GM21515 (cell line): ENCODE measurements around the gene AFAP1L1.

Experiments
- ATAC-seq: cut with Tn5 transposase; IDR thresholded peaks from one replicate; pipeline ENCODE4 v1.9.1; 2021; ENCODE audit not compliant: unreplicated experiment

AFAP1L1 gene

DNA sequence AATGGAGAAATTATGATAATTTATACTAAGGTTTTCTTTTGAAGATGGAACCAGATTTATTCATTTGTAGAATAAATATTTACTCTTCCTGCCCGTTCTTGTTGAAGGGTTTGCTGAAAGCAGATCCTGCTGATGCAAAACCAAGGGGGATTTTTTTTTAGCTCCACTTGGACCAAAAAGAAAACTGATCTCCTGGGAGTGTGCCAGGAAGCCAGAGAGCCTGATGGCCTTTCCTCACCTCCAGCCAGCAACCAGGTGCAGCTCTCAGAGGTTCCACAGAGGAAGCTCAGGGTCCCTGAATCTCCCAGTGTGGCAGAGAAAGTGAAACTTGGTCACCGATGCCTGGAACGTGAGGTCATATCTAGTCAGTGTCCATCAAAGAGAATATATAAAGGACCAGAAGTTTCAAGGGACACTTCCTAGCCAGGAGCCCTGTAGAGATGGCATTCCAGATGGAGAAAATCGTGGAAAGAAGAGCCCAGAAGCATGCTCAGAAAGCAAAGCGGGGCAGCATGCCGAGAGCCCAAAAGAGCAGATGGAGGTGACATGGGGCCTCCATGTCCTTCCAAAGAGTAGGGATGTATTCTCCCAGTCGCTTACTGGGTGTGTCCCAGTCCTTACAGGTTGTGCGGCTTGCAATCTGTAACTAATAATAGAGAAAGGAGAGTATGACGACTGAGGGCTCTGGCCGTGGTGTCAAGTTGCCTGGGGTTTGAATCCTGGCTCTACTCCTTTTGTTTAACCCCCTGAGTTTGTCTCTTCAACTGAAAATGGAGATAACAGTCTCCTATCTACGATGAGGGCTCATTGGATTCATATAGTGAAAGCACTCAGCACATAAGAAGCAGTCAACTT lies 12.2 kb downstream of the AFAP1L1 start:
- ATAC-seq, result no peak

DNA sequence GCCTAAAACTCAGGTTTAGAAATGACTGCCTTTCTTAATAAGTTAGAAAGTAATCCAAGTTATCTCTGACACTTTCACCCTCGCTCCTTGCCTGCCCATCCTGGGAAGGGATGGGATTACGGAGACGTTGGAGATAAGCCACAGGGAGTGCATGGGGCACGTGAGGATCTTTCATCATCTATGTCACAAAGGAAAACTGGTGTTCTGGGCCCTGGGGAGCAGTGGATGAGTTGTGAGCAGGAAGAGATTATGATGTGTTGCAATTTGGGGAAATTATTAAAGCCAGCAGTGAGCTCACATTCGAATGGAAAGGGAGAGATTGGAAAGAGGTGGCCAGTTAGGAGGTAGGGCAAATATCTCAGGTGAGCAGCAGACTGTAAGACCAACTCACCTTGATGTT lies 12.8 kb downstream of the AFAP1L1 start:
- ATAC-seq, result no peak

DNA sequence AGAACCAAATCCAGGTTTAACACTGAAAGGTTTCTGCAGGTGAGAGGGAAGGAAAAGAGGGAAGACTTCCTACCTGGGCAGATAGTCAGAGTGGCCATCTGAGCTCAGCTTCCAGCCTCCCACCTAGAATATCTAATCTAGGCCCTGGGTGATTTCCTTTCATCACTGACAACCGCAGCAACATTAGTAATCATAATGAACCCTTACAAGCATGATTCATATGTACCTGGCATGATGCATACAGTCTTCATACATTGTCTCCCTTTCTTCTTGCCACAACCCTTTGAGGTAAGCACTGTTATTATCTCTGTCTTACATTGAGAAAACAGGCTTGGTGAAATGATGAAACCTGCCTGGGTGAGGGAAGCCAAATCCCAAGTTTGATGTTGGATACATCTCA lies 13.5 kb downstream of the AFAP1L1 start:
- ATAC-seq, result no peak

DNA sequence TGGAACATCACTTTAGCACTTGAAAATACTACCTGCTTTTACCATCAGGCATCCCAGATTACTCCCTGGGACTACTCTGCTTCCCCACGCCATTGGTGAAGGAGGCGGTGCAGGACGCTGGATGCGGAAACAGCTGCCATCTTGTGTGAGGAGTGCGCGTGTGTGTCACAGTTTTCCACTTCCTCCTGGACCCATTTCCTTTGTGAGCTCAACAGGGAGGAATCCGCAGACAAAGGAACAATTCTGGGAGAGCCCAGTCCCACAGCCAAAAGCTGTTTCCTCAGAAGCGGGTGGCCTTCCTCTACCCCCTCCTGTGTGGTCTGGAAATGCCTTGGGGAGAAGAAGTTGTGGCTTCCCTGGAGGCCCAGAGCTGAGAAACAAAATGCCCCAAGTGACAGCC lies 16.8 kb downstream of the AFAP1L1 start:
- ATAC-seq, result no peak

DNA sequence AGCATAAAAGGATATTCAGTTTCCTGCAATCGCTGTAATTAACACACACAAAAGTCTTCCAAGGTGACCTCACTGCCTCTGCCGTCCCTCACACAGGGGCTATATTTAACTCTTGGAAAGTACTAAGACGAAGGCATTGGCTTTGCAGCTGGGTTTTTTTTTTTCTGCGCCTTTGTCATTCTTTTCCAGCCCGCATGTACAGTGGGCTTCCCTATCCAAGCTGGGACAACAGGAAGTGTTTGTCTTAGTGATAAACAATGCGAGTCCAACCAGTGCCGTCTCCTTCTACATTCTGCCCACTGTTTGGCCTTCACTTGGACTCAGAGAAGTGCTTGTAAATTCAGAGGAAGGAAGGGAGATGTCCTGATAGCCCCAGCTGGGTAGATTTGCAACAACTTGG lies 17.6 kb downstream of the AFAP1L1 start:
- ATAC-seq, result no peak

DNA sequence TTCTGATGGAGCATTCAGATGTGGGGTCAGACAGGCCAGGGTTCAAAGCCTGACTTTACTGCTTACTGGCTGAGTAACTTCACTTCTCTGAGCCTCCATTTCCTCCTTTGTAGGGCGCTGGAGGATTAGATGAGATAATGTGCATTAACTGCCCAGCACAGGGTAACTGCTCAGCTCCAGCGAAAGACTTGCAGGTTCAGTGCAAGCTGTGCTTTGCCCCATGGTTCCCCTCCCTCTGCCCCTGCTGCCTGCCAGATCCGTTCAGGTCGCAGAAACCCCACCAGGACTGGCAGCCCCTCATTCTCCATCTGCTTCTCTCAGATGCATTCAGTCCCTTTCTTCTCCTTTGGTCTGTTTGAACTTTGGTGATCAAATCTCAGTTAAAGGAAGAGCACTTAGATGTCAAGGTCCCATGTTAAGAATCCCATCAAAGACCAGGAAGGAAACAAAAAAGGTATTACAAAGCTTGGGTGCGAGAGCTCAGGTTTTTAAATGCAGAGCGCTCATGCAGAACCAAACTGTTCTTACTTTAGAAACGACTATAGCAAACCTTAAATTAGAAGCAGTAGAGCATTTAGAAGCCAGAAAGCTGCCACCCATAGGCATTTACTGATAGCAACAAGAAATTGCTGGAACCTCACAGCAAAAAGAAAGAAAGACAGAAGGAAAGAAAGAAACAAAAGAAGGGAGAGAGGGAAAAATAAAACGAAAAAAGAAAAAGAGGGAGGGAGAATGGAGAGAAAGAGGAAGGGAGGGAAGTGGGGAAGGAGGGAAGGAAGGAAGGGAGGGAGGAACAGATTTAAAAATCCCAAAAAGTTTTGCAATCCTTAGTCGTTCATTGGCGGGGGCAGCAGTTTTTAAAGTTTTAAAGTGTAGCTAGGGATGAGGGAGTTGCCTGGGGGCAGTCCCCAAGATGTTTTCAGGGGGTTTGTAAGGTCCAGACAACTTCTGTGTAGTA lies 23.5 kb downstream of the AFAP1L1 start:
- no peak for ATAC-seq

DNA sequence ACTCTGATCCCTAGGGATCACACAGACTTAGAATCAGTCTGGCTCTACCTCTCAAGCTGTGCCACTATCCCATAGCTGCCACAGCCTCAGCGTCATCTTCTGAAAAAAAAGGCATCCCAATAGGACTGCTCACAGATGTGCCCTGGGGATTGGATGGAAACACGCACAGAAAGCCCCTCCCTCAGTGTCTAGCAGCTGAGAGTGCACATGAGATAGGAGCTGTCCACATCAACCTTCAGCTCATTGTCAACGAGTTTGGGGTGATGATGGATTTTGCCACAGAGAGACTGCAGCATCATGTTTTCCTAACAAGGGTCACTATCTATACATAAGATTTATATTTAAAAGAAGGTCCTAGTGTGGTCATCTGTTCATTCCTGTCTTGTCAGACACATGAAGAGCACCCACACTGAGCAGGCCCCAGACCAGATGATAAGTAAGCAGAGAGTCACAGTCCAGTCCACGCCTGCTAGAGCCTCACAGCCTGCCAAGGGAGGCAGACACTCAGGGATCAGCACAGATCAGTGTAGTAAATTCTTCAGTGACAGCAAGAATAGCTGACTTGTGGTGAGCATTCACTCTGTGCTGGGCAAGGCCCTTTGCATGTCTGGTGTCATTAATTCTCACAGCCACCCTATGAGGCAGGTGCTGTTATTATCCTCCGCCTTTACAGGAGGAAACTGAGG lies 25.8 kb downstream of the AFAP1L1 start:
- no peak for ATAC-seq

DNA sequence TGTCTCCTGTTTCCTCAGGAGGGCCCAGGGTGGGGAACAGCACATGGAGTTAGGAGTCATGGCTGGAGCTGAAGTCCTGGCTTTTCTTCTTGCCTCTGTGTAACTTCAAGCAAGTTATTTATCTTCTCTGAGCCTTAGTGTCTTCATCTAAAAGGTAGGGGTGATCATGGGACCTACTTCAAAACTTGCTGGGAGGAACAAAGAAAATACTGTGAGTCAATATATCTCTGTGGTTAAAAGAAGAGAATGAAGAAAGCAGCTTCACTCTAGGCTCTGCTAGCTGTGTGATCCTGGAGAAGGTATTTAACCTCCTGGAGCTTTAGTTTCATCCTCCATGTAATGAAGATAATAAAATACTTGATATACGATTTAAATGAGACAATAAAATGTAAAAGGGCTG lies 26.5 kb downstream of the AFAP1L1 start:
- no peak for ATAC-seq

DNA sequence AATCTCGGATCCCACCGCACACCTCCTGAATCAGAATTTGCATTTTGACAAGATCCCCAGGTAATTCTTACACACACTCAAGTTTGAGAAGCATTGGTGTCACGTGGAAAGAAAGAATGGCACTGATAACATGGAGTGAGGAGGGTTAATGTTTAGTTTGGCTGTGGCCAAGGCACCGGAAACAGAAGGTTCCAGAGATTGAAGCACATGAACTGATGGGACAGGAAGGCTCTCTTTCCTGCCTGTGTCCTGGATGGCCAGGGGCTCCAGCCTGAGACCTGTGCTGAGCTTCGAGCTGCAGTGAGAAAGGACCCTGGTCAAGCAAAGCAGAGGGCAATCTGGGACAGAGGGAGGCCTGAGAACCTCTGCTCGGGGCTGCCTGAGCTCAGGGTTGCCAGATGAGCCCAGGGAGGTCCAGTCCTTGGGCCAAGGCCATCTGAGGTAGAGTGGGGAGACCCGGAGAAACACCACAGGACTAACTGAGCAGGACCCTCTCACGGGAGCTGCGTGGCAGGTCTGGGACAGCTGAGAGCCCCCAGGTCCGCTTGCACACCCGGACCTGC lies 27.3 kb downstream of the AFAP1L1 start:
- no peak for ATAC-seq

DNA sequence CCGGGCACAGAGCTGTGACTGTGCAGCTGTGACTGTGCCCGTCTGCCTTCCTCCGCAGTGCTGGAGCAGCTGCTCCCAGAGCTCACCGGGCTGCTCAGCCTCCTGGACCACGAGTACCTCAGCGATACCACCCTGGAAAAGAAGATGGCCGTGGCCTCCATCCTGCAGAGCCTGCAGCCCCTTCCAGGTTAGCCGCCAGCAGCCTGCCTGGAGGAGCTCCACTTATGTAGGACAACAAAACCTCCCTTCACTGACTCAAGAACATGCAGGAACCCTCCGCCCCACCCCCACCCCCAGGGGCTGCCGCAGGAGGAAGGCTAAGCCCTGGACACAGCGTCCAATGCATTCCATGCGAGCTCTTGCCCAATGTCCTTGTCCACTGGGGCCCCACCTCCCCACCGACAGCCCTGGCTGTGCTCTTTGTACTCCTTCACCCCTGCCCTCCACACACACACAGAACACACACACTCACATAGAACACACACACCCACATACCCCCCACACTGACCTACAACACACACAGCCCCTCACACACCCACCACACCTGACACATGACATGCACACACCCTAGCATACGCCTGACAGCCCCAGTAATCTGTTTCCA lies 27.9 kb downstream of the AFAP1L1 start:
- no peak for ATAC-seq

DNA sequence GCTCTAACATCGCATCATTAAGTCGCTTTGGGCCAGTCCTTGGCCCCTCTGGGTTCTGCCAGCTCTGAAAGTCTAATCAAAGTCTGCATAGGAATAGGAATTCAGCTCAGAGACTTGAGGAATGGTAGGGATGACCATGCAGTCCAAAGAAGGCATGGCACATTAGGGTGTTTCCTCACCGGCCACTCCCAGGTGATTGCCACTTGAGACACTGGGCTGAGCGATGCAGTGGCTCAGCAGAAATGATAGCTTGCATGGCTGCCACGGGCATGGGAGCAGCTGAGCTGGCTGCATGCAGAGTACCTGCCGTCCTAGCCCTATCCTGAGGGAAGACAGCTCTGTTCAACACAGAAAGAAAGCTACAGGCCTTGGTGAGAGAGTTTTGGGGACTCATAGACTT lies 28.8 kb downstream of the AFAP1L1 start:
- ATAC-seq, result no peak

DNA sequence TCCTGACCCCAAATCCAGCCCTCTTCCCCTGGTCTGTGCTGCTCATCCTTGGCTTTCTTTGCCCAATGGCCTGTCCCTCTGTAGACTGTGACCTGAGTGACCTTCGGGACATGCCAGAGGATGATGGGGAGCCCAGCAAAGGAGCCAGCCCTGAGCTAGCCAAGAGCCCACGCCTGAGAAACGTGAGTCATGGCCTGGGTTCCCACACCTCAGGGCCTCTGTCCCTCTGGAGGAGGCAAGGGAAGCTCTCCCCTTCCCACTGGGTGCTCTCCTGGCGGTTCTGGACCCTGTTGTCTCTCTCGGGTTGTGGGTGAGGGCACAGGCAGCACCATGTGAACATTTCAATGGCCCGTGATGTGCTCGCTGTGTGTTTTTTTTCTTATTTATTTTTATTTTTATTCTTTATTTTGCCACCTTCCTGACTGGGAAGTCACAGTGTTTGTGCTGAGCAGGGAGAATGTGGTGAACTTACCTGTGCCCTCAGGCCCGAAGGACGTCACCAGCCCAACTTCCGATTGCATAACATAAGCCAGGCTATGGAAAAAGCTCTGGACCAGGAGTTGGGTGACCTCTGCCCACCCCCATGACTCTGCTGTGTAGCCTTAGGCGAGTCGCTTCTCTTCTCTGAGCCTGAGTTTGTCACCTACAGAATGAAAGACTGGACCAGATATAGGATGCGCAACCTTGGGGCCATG lies 29.5 kb downstream of the AFAP1L1 start:
- ATAC-seq, result no peak

DNA sequence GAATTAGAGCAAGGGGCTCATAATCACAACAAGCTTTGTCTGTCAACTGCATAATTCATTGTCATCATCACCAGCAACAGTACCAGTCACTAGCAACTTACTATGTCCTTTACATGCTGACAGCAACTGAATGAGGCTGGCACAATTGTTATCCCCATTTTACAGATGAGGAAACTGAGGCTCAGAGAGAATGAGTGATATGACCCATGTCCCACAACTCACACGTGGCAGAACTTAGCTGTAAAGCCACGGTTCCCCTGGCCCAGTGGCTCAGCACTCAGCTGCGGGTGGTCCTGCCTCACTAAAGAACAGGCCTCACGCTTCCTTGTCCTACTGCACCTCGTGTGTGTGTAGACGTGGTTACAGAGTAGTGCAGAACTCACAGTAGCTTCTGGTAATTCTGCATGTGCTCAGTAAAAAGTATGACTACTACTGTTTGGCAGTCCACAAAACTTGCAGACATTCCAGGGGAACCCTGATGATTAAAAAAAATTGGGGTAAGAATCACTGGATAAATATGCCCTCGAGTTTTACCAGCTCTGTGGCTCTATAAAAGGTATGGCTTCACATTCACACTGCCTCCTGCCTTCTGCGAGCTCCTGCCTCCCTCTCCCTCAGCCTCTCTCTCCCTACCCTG lies 30.2 kb downstream of the AFAP1L1 start:
- ATAC-seq, result no peak

DNA sequence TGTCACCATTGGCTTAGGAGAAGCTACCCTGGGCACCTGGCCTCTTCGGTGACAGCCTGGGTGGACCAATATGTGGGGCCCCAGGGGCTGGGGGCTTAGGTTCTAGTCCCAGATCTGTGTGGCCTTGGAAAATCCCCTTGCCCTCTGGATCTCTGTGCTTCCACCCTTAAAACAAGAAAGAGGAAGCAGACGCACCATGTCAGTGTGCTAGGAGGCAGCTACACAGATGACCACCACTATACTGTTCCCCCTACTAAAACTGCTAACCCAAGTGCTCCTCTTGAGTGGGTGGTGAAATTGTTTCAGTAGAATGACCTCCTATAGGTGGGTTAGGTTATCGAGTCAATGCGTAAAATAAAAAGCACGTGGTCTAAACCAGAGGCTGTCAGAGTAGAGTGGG lies 31.0 kb downstream of the AFAP1L1 start:
- no peak for ATAC-seq

DNA sequence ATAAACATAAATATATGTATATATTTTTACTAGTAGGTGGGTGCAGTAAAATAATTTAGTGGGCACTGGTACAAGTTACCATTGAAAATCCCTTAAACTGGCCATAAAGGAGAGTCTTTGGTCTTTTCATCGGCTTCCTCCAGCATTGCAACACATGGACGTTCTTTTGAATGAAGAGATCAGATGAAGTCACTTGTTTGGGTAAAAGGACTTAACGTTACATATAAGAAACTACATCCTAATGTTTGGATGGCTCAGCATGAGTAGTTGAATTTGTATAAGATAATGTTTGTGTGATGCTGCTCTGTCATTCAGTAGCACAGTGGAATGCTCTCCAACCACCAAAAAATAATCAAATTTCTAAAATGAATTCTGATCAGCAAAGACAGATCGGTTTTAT lies 31.6 kb downstream of the AFAP1L1 start:
- no peak for ATAC-seq

DNA sequence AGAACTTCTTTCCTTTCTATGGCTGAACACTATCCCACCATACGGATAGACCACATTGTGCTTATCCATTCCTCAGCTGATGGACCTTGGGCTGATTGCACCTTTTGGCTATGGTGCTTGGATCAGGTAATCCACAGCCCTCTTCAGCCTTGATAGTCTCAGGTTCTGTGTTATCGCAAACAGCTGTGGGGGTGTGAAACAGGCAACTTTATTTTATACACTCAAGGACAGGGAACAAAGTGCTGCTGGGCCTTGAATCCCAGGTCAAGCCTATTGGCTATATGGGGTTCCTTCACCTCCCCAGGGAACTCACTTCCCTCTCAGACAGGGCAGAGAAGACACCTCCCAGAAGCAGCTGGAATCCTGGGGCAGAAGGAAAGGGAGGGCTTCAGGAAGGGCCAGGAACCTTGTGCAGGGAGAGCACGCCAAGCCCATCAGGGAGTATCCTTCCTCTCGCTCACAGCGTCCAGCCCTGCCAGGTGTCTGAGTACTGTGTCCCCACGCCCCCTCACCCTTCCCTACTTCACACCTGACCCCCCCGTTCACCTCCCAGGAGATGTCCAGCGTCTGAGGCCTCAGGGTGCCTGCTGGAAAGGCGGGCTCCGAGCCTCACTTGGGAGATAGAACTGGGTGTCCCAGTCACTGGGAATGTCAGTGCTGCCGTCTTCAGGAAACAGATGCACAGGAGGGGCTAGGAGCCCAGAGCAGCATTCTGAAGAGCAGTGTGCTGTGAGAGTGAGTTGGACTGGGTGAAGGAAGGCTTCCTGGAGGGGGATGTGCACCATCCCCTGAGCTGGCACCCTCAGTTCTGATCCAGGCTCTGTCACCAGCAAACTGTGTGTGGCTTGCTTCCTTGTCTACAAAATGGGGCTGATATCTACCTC lies 32.8 kb downstream of the AFAP1L1 start:
- no peak for ATAC-seq

DNA sequence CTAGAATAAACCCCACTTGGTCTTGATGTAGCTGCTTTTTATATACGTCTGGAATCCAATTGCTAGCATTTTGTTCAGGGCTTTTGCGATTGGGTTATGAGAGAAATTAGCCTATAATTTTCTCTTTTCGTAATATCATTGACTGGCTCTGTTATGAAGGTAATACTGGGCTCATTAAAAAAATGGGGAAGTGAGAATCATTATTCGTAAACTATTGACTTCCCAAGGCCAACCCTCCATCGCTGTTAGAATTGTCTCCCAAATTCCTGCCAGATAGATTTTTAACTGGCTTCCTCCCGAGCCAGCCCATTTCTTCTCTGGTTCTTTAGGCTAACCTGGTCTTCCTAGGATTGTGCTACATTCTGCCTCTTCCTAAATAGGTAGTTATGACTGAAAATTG lies 37.7 kb downstream of the AFAP1L1 start:
- no peak for ATAC-seq

DNA sequence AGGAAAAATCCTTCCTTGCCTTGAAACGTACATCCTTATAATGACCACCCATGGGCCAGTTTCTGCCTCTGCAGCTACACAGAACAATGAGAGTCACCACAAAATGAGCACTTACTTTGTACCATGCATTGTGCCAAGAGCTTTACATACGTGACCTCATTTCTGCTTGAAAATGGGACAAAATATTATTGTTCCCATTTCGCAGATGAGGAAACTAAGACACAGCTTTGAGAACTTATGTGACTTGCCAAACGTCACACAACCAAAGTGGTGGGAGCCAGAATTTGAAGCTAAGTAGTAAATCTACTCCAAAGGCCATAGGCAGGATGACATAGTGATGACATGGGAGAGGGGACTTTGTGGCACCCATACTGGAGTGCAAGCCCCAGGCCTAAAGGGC lies 38.8 kb downstream of the AFAP1L1 start:
- ATAC-seq, result no peak
